IPS-18a (cell line): ENCODE data around the gene APPBP2.

Experiments used
- H3K27ac ChIP-seq: one replicate; pipeline ENCODE4 v1.5.1; 2013; ENCODE audit warnings: low read length
- H3K27me3 ChIP-seq: one replicate; pipeline ENCODE4 v1.6.1; 2013; ENCODE audit warnings: mild to moderate bottlenecking, low read length; ENCODE audit not compliant: control insufficient read depth, insufficient read depth
- H3K36me3 ChIP-seq: one replicate; pipeline ENCODE4 v1.6.1; 2013; ENCODE audit warnings: low read depth, low read length; ENCODE audit not compliant: control insufficient read depth
- H3K4me1 ChIP-seq: one replicate; pipeline ENCODE4 v1.6.1; 2013; ENCODE audit warnings: low read depth, low read length; ENCODE audit not compliant: control insufficient read depth
- H3K4me3 ChIP-seq: one replicate; pipeline ENCODE4 v1.5.1; 2013; ENCODE audit warnings: low read length
- H3K9ac ChIP-seq: one replicate; pipeline ENCODE4 v1.6.1; 2013; ENCODE audit warnings: mild to moderate bottlenecking, low read length, moderate library complexity
- H3K9me3 ChIP-seq: one replicate; pipeline ENCODE4 v1.6.1; 2013; ENCODE audit warnings: low read depth, low read length; ENCODE audit not compliant: control insufficient read depth

APPBP2 gene

DNA sequence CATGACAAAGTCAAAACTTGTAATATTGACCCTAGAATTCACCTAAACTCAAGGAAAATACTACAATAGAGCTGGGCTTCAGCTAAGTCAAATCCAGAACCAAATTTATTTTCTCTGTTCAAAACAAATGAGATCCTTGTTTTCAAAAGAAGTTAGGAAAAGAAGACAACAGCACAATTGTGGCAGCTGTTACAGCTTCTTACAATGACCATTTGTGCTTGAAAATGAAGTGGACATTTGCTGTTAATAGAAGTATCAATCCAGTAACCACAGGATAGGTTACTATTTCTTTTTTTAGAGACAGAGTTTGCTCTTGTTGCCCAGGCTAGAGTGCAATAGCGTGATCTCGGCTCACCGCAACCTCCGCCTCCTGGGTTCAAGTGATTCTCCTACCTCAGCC lies 44.4 kb downstream of the APPBP2 start:
- Histone ChIP-seq H3K4me1 (no peaks in the 10 kb centered on the region), H3K4me3 (no peak overlapping the region), H3K9ac (no peak overlapping the region), H3K36me3 (peaks cover 6% of the 10 kb centered on the region), H3K27me3 (no peaks in the 10 kb centered on the region), H3K27ac (no peak overlapping the region), H3K9me3 (peaks cover 9% of the 10 kb centered on the region)

DNA sequence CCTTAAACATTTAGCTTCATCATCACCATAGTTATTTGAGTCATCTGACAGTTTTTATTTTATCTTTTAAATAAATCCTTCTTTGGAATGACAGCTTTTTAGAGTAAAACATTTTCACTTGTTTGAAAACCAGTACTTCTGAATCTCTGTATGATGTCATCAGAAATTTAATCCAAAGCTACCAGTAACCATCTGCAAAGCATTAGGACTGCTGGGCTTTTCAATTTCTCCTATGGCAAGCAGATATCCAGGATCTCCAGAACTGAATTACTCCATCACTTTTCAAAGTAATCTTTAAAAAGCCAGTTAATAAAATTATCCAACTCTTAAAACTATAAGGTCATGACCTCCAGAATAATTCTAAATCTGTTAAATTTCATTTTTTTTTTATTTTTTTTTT lies 52.3 kb downstream of the APPBP2 start:
- Histone ChIP-seq H3K27ac (no peak overlapping the region), H3K4me3 (no peak overlapping the region), H3K4me1 (no peaks in the 10 kb centered on the region), H3K9me3 (no peaks in the 10 kb centered on the region), H3K27me3 (no peaks in the 10 kb centered on the region), H3K9ac (no peak overlapping the region), H3K36me3 (peaks cover 7% of the 10 kb centered on the region)

DNA sequence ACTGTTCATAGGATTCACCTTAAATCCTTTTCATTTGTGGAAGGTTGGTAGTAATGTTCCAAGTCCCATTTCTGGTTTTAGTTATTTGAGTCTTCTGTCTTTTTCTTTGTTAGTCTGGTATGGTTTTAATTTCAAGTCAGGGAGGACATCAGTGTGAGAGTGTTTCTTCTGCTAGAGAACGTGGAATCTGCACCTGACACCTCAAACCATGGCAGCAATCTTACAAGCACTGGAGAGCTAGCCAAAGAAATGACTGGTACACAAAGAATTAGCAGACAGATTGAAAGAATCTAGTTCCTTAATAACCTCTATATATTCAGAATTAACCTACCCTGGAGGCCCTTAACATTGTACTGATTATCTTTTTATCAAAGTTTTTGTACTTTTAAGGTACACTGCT lies 53.6 kb downstream of the APPBP2 start:
- Histone ChIP-seq H3K36me3 (peaks cover 7% of the 10 kb centered on the region), H3K27ac (no peak overlapping the region), H3K4me1 (no peaks in the 10 kb centered on the region)

DNA sequence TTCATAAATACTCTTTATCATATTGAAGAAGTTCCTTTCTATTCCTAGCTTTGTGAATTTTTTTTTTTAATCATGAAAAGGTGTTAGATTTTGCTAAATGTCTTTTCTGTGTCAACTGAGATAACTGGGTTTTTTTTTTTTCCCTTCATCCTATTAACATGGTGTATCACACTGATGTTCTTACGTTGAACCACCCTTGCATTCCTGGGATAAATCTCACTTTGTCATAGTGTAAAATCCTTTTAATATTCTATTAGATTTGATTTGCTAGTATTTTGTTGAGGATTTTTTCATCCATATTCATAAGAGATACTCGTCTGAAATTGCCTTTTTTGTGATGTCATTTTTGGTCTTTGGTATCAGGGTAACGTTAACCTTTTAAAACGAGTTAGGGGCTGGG lies 54.6 kb downstream of the APPBP2 start:
- Histone ChIP-seq H3K27me3 (no peaks in the 10 kb centered on the region), H3K27ac (no peak overlapping the region), H3K4me1 (no peaks in the 10 kb centered on the region), H3K4me3 (no peak overlapping the region), H3K9me3 (no peaks in the 10 kb centered on the region), H3K9ac (no peak overlapping the region), H3K36me3 (peaks cover 3% of the 10 kb centered on the region)

More for the DNA sequence above, 53.6 kb downstream of the APPBP2 start:
- Histone ChIP-seq H3K9me3 (no peaks in the 10 kb centered on the region), H3K9ac (no peak overlapping the region), H3K27me3 (no peaks in the 10 kb centered on the region), H3K4me3 (no peak overlapping the region)

DNA sequence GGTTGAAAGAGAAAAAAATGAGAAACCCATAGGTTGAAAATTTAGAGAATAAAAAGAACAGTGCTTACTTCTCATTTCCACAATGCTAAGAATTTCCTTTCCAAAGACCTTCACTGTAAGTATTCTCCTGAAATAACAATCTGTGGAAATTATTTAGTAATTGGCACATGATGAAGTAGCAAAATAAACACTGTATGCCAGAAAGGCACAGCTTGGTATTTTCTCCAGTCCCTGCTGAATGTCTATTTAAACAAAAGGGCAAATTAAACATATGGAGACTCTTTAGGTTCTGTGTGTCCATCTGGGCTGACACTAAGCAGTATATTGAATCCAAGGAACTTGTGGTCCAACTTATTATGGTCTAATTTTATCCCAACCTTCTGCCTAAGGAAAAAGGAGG lies 57.7 kb downstream of the APPBP2 start:
- H3K9me3 ChIP-seq, result no peaks in the 10 kb centered on the region
- no peak overlapping the region for H3K9ac ChIP-seq
- H3K36me3 ChIP-seq, result peaks cover 23% of the 10 kb centered on the region
- H3K27me3 ChIP-seq, result no peaks in the 10 kb centered on the region
- H3K4me1 ChIP-seq, result no peaks in the 10 kb centered on the region
- H3K4me3 ChIP-seq, result no peak overlapping the region
- H3K27ac ChIP-seq, result no peak overlapping the region

DNA sequence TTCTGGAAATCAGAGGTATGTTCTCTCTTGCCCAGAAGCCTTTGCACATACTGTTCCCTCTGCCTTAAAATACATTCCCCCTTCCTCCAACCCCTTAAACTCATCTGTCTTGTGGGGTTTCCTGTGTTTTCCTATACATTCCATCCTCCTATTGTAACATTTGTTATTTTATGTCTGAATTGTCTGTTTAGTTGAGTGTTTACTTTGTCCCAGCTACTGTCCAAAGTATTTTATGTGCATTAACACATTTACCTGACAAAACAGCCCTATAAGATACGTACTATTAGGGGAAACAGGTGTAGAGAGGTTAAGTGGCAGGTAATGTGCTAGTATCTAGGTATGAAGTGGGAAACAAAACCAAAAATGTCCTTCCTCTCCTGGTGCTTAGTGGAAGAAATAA lies 61.7 kb downstream of the APPBP2 start:
- H3K4me1 ChIP-seq, result no peaks in the 10 kb centered on the region
- H3K9me3 ChIP-seq, result no peaks in the 10 kb centered on the region
- no peak overlapping the region for H3K27ac ChIP-seq
- H3K9ac ChIP-seq, result no peak overlapping the region
- no peak overlapping the region for H3K4me3 ChIP-seq
- H3K27me3 ChIP-seq, result no peaks in the 10 kb centered on the region
- H3K36me3 ChIP-seq, result peaks cover 35% of the 10 kb centered on the region

DNA sequence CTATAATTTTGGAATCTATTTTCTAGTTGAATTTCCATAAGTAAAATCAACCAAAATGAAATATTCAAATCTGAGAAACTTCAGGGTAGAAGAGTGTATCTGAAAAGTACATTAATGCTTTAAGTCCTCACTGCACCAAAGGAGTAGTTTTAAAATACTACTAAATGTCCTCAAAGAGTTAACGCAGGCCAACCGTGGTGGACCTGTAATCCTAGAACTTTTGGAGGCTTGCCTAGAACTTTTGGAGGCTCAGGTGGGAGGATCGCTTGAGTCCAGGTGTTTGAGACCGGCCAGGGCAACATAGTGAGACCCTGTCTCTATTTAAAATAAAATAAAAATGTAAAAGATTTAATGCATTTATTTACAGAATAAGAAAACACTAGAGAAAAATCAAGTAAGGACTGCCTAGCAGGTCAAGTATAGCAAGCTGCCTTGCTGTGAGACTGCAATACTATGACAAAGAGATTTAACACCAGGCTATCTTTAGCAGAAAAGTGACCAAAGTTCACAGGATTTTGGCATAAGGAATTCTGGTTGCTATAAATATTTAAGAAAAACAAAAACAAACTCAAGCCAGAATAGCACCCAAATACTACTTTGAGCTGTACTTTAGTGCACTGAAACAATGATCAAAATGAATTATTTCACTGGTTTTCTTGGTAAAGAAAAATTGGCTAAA lies 62.7 kb downstream of the APPBP2 start:
- no peak overlapping the region for H3K4me3 ChIP-seq
- H3K27me3 ChIP-seq, result no peaks in the 10 kb centered on the region
- H3K9ac ChIP-seq, result no peak overlapping the region
- H3K9me3 ChIP-seq, result no peaks in the 10 kb centered on the region
- H3K27ac ChIP-seq, result no peak overlapping the region
- H3K4me1 ChIP-seq, result no peaks in the 10 kb centered on the region
- peaks cover 40% of the 10 kb centered on the region for H3K36me3 ChIP-seq

DNA sequence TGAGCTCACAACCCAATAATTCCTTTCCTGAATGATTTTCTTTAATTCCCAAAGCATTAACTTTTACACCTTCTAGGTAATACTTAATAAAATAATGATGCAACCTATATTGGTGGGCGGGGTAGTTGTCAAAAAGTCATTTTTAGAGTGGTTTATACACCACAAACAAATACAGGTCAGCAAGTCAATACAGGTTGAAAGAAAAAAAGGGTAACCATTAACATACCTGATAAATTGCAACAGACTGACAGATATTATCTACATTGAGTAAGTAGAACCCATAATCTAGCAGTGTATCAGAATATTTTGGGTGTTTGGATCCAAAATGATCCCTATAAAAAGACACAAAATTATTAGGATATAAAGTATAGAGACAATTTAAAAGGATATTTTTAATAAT lies 64.5 kb downstream of the APPBP2 start:
- H3K27ac ChIP-seq, result no peak overlapping the region
- no peaks in the 10 kb centered on the region for H3K9me3 ChIP-seq
- H3K36me3 ChIP-seq, result peaks cover 40% of the 10 kb centered on the region

DNA sequence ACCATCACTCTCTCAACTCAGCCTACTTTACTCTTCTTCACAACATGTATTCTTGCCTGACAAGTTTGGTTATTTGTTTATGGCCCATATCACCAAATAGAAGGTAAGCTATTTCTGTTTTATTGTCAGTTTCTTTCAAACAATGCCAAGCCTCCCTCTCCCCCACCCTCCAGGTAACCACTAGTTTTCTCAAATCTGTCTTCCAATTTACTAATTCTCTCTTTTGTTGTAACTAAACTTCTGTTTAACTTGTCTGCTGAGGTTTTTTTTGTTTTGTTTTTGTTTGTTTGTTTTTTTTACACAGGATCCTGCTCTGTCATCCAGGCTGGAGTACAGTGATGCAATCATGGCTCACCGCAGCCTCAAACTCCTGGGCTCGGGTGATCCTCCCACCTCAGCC lies 68.9 kb downstream of the APPBP2 start:
- no peak overlapping the region for H3K9ac ChIP-seq

More for the DNA sequence above, 64.5 kb downstream of the APPBP2 start:
- Histone ChIP-seq H3K27me3 (no peaks in the 10 kb centered on the region), H3K9ac (no peak overlapping the region), H3K4me1 (no peaks in the 10 kb centered on the region), H3K4me3 (no peak overlapping the region)

DNA sequence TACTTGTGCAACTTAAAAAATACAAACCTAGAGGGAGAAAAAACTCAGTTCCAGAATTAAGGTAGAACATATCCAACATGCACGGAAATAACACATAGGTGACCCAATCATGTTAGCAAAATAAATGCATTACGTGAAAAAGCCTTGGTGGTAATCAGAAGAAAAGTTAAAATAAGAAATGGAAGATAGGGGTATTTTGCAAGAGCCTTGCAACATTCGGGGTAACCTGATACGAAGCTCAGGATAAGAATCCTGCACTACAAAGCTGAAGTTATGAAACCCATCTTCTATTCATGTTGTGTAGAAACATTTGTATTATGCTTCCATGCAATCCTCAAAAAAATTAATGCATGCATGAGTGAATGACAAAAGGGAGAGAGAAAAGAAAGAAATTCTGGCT lies 70.7 kb downstream of the APPBP2 start:
- H3K27ac ChIP-seq, result no peak overlapping the region
- H3K4me1 ChIP-seq, result no peaks in the 10 kb centered on the region
- H3K36me3 ChIP-seq, result peaks cover 34% of the 10 kb centered on the region
- H3K27me3 ChIP-seq, result no peaks in the 10 kb centered on the region
- no peaks in the 10 kb centered on the region for H3K9me3 ChIP-seq
- no peak overlapping the region for H3K4me3 ChIP-seq
- H3K9ac ChIP-seq, result no peak overlapping the region

More for the DNA sequence above, 68.9 kb downstream of the APPBP2 start:
- Histone ChIP-seq H3K4me1 (no peaks in the 10 kb centered on the region), H3K27ac (no peak overlapping the region), H3K36me3 (peaks cover 28% of the 10 kb centered on the region), H3K9me3 (no peaks in the 10 kb centered on the region), H3K4me3 (no peak overlapping the region), H3K27me3 (no peaks in the 10 kb centered on the region)

DNA sequence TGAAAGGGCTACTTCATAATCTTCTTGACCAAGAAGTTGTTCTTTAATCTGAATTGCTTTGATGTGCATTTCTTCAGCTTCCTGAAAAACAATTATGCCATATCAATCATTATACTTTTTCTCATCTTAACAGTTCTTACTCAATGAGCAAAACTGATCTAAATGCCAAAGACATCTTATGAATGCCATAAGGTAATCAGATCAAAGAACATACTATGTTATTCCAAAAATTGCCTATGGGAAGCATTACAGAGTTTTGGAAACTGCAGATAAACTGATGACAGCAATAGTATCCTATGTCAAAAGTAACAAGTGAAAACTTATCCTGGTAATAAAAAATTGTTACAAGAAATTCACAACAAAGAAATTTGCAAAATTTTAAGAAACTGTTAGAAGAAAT lies 74.1 kb downstream of the APPBP2 start:
- no peaks in the 10 kb centered on the region for H3K27me3 ChIP-seq
- H3K4me1 ChIP-seq, result no peaks in the 10 kb centered on the region
- H3K36me3 ChIP-seq, result peaks cover 37% of the 10 kb centered on the region

DNA sequence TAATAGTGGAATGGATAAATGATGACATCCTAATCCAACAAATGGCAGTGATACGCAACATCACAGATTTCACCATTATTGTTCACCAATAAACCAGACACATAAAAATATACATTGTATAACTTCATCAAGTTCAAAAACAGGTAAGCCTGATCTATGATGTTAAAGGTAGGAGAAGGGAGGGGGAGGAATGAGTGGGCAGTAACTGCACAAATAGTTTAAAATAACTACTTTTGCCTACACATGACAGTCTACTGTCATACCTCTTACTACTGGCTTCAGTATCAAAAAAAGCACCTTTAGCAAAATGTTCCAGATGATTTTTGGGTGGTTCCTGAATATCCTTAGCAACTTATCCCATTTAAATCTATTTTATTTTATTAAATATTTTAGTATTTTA lies 75.0 kb downstream of the APPBP2 start:
- Histone ChIP-seq H3K27ac (no peak overlapping the region), H3K4me1 (no peaks in the 10 kb centered on the region), H3K27me3 (no peaks in the 10 kb centered on the region), H3K36me3 (peaks cover 41% of the 10 kb centered on the region), H3K9ac (no peak overlapping the region), H3K4me3 (no peak overlapping the region), H3K9me3 (no peaks in the 10 kb centered on the region)

More for the DNA sequence above, 74.1 kb downstream of the APPBP2 start:
- no peak overlapping the region for H3K27ac ChIP-seq
- H3K4me3 ChIP-seq, result no peak overlapping the region
- H3K9ac ChIP-seq, result no peak overlapping the region
- H3K9me3 ChIP-seq, result no peaks in the 10 kb centered on the region
